HG03108 (cell line): Measurements from ENCODE around the gene PLXNC1.
"Not testable (repeated sequence)": the region's sequence is repeated elsewhere in the genome, so short reads cannot be mapped to it uniquely, and the experiment has no call there.

Experiments
- ATAC-seq: cut with Tn5 transposase; IDR thresholded peaks from one replicate; pipeline ENCODE4 v1.9.1; 2021; ENCODE audit warnings: moderate library complexity; ENCODE audit not compliant: unreplicated experiment

PLXNC1 gene

DNA sequence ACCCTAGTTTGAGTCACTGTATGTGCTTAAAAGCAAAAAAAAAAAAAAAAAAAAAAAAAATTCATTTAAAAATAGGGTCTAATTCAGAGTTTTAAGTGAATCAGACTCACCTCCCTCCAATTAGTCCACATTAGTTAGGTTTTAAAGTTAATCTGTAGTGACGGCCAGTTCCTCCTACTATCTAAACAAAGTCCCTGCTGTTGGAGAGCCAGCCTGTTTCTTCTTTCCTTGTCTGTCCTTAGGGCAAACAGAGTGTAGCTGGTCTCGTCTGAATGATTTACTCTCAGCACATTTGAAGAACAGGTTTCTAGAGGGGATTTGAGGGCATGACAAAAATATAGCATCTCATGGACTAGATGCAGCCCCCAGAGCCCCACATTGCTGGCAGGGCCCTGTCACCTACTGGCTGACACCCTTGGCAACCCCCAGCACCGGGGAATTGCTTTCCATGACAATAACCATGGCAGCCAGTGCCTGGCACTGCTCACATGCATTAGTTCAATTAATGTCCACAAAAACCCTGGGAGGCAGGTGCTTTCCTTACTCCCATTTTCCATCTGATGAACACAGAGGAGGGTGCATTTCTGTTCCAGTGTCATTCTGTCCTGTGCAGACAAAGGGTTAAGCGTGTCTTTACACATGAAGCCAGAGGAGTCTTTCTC lies 138.3 kb downstream of the PLXNC1 start:
- ATAC-seq: no peak

GRCh38 chr12:94287245-94287628 lies 138.9 kb downstream of the PLXNC1 start:
- no peak for ATAC-seq

GRCh38 chr12:94289461-94290312 lies 141.3 kb downstream of the PLXNC1 start:
- no peak for ATAC-seq

GRCh38 chr12:94290353-94290752 lies 142.0 kb downstream of the PLXNC1 start:
- no peak for ATAC-seq

DNA sequence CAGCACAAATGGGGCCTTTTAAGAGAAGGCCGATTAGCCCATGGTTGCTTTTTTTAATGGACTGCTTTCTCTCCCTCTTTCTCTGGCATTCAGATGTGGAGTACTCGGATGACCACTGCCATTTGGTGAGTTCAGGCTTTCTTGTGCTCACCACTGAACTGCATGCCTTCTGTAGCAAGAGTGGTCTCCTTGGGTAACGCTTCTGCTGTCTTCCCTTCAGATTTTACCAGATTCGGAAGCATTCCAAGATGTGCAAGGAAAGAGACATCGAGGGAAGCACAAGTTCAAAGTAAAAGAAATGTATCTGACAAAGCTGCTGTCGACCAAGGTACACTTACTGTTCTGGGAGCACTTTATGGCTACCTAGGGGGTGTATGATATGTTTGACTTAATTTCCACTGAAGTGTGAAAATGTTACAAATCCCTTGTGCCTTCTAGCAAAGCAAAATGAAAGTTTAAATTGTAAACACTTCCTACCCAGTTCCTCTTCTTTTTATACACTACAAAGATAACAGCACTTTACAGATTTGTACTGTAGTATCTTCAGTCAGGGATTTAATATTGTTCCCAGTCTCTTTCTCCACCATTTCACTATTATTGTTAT lies 148.8 kb downstream of the PLXNC1 start:
- no peak for ATAC-seq

- no peak for ATAC-seq
Measured at GRCh38 chr12:94297876-94298505, 149.6 kb downstream of the PLXNC1 start.

- no peak for ATAC-seq
Measured at GRCh38 chr12:94299846-94300245, 151.5 kb downstream of the PLXNC1 start.

DNA sequence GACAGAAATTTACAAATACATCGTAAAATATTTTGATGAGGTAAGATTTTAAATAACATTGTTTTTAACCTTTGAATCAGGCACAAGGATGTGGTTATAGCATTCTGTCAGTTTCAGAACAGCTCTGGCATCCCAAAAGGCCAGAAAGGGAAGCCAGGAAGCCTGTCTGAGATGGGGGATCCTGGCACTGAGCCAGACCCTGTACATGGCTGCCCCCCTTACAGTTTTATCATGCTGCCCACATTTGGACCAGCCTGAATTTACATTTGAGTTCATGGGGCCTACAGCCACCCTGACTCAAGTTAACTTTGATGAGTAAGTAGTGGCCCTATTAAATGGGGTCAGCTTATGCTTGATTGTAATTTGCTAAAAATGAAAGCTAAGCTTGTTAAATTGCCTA lies 155.6 kb downstream of the PLXNC1 start:
- ATAC-seq: no peak

GRCh38 chr12:94304566-94305061 lies 156.2 kb downstream of the PLXNC1 start:
- no peak for ATAC-seq

DNA sequence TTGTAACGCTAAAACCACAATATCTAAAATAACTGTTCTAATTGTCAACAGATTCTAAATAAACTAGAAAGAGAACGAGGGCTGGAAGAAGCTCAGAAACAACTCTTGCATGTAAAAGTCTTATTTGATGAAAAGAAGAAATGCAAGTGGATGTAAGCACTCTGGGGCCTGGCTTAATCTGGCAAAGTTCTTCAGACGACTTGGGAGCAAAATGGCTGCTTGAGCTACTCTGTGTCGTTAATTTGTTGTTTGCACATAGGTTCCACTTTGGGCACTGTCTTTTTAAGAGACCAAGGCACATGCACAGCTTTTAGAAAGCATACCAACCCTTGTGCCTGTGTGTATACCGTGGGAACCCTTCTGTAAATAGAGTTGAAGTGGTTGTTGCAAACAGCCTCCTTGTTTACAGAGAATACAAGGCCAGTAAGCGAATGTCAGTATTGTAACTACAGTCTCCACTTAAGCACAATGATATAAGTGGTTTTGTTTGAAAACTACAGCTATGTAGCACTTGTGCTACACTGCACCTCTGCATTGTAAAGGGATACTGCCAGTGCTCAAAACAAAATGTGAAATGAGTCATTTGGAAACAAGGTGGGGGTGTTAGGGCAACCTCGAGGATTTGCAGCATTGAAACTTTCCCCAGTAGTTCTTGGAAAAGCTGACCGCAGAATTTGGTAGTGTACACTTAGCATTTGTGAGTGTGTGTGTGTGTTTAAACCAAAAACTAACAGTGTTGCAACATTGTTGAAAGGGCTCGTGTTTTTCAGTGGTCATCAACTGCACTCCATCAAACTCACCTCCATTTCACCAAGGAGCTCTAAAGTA lies 157.0 kb downstream of the PLXNC1 start:
- peak; percentile 41 for ATAC-seq

GRCh38 chr12:94308612-94309011 lies 160.2 kb downstream of the PLXNC1 start:
- ATAC-seq: no peak

GRCh38 chr12:94309373-94309772 lies 161.0 kb downstream of the PLXNC1 start:
- peak; percentile 76 for ATAC-seq

DNA sequence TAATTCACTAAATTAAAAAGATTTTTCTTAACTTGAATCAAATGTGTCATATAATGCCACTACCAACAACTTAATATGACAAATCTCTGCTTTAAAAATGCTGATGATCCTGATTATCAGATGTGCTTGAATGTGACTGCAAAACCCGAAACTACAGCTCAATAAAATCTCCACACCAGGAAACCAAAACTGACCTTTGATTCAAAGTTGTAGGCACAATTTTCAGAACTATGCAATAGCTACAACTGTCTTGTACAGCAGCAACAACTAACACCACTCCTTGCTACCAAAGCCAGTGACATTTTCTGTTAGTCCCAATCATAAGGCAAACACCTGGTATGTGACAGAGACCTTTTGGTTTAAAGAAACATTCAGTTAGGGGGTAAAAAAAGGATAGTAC lies 164.0 kb downstream of the PLXNC1 start:
- ATAC-seq: no peak

DNA sequence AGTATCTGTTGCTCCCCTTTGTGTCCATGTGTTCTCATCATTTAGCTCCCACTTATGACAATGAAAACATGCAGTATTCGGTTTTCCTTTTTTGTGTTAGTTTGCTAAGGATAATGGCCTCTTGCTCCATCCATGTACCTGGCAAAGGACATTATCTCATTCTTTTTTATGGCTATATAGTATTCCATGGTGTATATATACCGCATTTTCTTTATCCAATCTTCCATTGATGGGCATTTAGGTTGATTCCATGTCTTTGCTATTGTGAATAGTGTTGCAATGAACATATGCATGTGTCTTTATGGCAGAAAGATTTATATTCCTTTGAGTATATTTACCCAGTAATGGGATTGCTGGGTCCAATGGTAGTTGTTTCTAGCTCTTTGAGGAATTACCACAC lies 168.2 kb downstream of the PLXNC1 start:
- ATAC-seq: not testable (repeated sequence)

DNA sequence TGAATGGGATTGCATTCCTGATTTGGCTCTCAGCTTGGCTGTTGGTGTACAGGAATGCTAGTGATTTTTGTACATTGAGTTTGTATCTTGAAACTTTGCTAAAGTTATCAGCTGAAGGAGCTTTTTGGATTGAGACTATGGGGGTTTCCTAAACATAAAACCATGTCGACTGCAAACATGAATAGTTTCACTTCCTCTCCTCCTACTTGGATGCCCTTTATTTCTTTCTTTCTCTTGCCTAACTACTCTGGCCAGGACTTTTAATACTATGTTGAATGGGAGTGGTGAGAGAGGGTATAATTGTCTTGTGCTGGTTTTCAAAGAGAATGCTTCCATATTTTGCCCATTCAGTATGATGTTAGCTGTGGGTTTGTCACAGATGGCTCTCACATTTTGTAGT lies 169.8 kb downstream of the PLXNC1 start:
- peak; percentile 67 for ATAC-seq

- ATAC-seq: no peak
Measured at GRCh38 chr12:94320109-94320508, 171.7 kb downstream of the PLXNC1 start.

DNA sequence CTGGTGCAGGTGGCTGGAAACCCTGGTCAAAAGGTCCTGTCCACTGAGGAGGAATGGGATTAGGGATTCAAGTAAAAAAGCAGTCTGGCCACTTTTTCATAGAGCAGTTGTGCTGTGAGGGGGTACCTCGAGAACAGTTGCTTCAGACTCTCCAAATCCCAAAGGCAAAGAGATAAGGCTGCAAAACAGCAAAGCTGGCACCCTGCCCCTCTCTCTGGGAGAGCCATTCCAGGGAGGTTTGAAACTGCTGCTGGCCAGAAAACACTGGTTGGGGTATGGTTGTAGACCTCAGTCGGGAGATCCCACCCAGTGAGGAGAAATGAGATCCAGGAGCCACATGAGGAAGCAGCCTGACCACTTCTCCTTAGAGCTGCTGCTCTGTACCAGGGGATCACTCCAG lies 174.0 kb downstream of the PLXNC1 start:
- no peak for ATAC-seq

GRCh38 chr12:94326234-94326633 lies 177.9 kb downstream of the PLXNC1 start:
- no peak for ATAC-seq

DNA sequence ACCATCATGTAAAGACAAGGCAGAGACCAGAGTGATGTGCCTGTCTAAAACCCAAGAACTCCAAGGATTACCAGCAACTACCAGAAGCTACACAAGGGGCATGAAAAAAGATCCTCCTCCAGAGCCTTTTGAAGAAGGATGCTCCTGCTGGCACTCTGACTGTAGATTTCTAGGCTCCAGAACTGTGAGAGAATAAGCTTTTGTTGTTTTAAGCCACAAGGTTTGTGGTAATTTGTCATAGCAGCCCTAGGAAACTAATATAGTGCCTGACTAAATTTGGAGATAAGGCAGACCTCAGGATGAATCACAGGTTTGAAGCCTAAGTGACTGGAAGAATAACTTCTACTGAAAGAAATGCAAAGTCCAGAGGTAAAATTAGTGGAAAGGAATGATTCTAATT lies 178.3 kb downstream of the PLXNC1 start:
- ATAC-seq: no peak

DNA sequence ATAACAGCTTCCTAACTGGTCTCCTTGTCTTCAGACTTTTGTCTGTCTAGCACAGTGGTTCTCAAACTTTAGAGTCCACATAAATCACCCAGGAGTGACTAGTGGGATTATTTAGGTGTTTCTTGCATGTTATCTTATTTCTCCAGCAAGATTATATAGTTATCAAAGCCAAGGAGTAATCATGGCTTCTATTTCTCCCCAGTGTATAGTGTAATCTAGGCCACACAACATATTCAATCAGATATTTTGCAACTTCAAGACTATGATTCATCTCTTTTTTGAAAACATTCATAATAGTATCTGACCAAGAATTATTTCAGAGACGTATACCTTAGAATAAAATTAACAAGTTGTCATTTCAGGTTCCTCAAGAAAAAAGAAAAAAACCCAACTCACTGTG lies 179.4 kb downstream of the PLXNC1 start:
- ATAC-seq: no peak

DNA sequence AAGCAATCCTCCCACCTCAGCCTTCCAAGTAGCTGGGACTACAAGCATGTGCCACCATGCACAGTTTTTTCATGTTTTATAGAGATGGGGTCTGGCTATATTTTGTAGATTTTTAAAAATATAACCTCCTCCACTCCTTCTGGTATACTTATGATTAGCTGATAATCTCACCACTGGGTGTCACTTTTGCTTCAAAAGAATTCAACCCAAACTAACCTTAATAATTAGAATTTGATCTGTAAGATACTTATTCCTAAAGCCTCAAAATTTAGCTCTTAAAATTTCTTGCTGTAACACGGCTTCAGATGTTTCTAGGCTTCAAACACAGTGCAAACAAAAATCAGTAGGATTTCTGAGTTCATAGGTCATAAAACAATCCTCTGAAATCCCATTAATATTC lies 181.0 kb downstream of the PLXNC1 start:
- ATAC-seq: no peak
